Esophagus (tissue), 2 donors: ENCODE data around the gene GAL3ST3. TPM values are rescaled to one million over a fixed set of nuclear protein-coding genes. Genes with fewer than 3 reads are reported as not detected.

Experiments
- H3K27ac ChIP-seq, 2 donors: one replicate each; pipeline ENCODE4 v1.5.1; 2013; ENCODE audit warnings: low read depth in 2 of 2, mild to moderate bottlenecking in 2 of 2, inconsistent platforms in 1 of 2, low read length in 1 of 2, moderate library complexity in 1 of 2
- H3K27me3 ChIP-seq, 2 donors: one replicate each; pipeline ENCODE4 v1.6.1; 2013; ENCODE audit warnings: low read length in 2 of 2, control low read depth in 1 of 2, mild to moderate bottlenecking in 1 of 2; ENCODE audit not compliant: insufficient read depth in 2 of 2, control insufficient read depth in 1 of 2
- H3K36me3 ChIP-seq, 2 donors: one replicate each; pipeline ENCODE4 v1.6.1; 2013; ENCODE audit warnings: low read length in 1 of 2; ENCODE audit not compliant: control insufficient read depth in 2 of 2, insufficient read depth in 2 of 2
- H3K4me1 ChIP-seq, 2 donors: one replicate each; pipeline ENCODE4 v1.6.1; 2013; ENCODE audit warnings: low read length in 1 of 2; ENCODE audit not compliant: control insufficient read depth in 2 of 2, insufficient read depth in 2 of 2
- H3K4me3 ChIP-seq, 2 donors: one replicate each; pipeline ENCODE4 v1.5.1; 2013; ENCODE audit warnings: low read length in 2 of 2, mild to moderate bottlenecking in 2 of 2, low read depth in 1 of 2, moderate library complexity in 1 of 2
- H3K9me3 ChIP-seq, 2 donors: one replicate each; pipeline ENCODE4 v1.6.1; 2013; ENCODE audit warnings: mild to moderate bottlenecking in 2 of 2, low read depth in 1 of 2, low read length in 1 of 2, moderate library complexity in 1 of 2; ENCODE audit not compliant: control insufficient read depth in 2 of 2, insufficient read depth in 1 of 2
- WGBS, 2 donors: extraction: QIAGEN DNeasy Blood & Tissue Kit; methylation state at CpG; one replicate each; pipeline ENCODE4 v1.1.7; 2013; 5-methylcytosine and 5-hydroxymethylcytosine counted together
- polyA plus RNA-seq, 2 donors: library from polyadenylated mRNA; stranded (reverse); fragments of 200-250 nt; gene quantifications; one replicate each; pipeline ENCODE4 v1.2.3, GENCODE V29; 2013
- donor health status: healthy with polysubstance abuse.
- donor health status: Bipolar disorder and iron deficiency.

GAL3ST3 gene
- polyA plus RNA-seq, 2 donors: 0.01 TPM; not detected in 1

GRCh38 chr11:66047541-66048365, 1.2 kb downstream of the GAL3ST3 start:
- H3K27ac ChIP-seq: no peak overlapping the region
- no peaks in the 10 kb centered on the region for H3K27me3 ChIP-seq
- no peaks in the 10 kb centered on the region for H3K36me3 ChIP-seq
- no peak overlapping the region for H3K4me3 ChIP-seq
- no peaks in the 10 kb centered on the region for H3K9me3 ChIP-seq
- H3K4me1 ChIP-seq: peaks cover 0 to 9% of the 10 kb centered on the region in 2 donors
- WGBS, 2 donors: 76 to 79% methylated on average over 11 of the region's 11 CpGs

DNA sequence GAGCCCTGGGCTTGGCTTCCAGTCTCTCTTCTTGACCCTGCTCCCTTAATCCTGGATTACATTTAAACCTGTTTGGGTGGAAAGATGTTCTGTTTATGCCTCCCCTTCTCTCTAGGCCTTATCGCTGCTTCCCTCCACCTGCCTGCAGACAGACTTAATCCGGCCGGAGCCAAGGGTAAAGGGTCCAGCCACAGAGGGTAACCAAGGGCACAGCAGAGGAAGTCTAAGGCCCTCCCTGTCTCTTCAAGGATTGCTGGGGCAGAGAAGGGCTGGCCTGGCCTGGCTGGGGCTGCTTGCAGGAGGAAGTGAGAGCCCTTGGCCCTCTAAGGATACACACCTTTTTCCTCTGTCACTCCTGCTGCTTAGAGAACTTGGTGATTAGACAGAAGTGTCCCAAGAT, 2.1 kb downstream of the GAL3ST3 start:
- Histone ChIP-seq H3K27ac (no peak overlapping the region), H3K9me3 (no peaks in the 10 kb centered on the region), H3K27me3 (no peaks in the 10 kb centered on the region), H3K4me1 (peaks cover 0 to 9% of the 10 kb centered on the region in 2 donors), H3K36me3 (no peaks in the 10 kb centered on the region), H3K4me3 (no peak overlapping the region)
- 94% methylated on average over 3 of the region's 3 CpGs for WGBS, 2 donors

GRCh38 chr11:66045177-66045639, 3.8 kb downstream of the GAL3ST3 start:
- 14% methylated on average over 11 of the region's 11 CpGs for WGBS, 2 donors
- Histone ChIP-seq H3K36me3 (no peaks in the 10 kb centered on the region), H3K27ac (no peak overlapping the region), H3K27me3 (no peaks in the 10 kb centered on the region), H3K4me1 (peaks cover 0 to 3% of the 10 kb centered on the region in 2 donors), H3K4me3 (no peak overlapping the region), H3K9me3 (no peaks in the 10 kb centered on the region)

DNA sequence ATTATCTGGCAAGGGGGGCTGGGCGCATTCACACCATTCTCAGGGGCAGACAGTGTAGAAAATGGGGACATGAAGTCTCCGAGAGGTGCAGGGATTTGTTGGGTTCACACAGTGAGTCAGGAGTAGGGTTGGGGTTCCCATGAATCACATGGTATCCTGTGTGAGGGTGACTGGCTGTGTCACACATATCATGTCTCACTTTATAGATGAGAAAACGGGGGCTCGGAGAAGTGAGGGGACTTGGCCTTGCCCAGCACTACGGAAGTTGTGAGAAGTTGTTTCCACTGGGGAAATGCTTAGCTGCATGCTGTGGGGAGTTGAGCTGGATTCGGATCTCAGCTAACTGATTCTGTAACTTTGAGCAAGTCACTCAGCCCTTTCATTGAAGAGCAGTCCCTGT, 4.2 kb downstream of the GAL3ST3 start:
- Histone ChIP-seq H3K9me3 (no peaks in the 10 kb centered on the region), H3K4me1 (peaks cover 0 to 3% of the 10 kb centered on the region in 2 donors), H3K36me3 (no peaks in the 10 kb centered on the region), H3K4me3 (no peak overlapping the region), H3K27ac (no peak overlapping the region), H3K27me3 (no peaks in the 10 kb centered on the region)
- WGBS, 2 donors: 46 to 57% methylated on average over 6 of the region's 6 CpGs

DNA sequence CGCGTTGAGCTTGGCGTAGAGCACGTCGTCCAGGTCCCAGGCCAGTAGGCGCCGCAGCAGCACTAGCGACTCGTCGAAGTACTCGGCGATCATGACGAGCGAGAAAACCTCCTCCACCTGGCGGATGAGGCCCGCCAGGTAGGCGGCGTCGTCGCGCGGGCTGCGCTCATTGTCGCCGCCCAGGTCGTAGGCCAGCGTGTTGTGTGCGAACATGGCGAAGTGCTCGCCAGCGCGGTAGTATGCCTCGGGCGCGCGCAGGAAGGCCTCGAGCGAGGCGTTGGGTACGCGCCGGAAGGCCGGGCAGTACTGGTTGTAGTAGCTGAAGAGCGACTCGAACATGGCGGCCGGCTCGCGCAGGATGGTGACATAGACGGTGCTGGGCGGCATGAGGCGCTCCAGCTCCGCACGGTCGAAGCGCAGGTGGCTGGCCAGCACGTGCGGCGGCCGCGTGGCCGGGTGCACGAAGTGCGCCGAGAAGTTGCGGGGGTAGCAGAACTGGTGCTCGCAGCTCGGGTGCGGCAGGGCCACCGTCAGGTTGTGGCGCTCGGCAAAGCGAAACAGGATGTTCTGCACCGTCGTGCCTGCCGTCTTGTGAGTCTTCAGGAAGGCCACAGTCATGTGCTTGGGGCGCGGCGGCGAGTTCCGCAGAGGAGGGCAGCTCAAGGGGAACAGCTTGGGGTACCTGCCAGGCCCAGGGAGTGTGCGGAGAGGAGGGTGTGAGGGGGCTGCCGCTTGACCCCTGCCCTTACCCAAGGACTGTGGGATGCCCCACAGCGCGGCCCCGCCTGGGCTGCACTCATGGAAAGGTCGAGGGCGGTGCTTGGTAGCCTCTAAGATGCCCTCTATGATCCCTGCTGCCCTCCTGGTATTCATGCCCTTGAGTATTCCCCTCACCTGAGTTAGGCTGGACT, 5.7 kb downstream of the GAL3ST3 start:
- Histone ChIP-seq H3K27me3 (no peaks in the 10 kb centered on the region), H3K27ac (no peak overlapping the region), H3K9me3 (no peaks in the 10 kb centered on the region), H3K36me3 (no peaks in the 10 kb centered on the region), H3K4me3 (no peak overlapping the region), H3K4me1 (peaks cover 0 to 3% of the 10 kb centered on the region in 2 donors)
- 96 to 97% methylated on average over 86 to 88 of the region's 88 CpGs for WGBS, 2 donors

GRCh38 chr11:66042227-66042995, 6.5 kb downstream of the GAL3ST3 start:
- Histone ChIP-seq H3K9me3 (no peaks in the 10 kb centered on the region), H3K4me3 (no peak overlapping the region), H3K27me3 (no peaks in the 10 kb centered on the region), H3K4me1 (peaks cover 0 to 3% of the 10 kb centered on the region in 2 donors), H3K36me3 (no peaks in the 10 kb centered on the region), H3K27ac (no peak overlapping the region)
- WGBS, 2 donors: 95 to 96% methylated on average over 77 to 81 of the region's 81 CpGs

DNA sequence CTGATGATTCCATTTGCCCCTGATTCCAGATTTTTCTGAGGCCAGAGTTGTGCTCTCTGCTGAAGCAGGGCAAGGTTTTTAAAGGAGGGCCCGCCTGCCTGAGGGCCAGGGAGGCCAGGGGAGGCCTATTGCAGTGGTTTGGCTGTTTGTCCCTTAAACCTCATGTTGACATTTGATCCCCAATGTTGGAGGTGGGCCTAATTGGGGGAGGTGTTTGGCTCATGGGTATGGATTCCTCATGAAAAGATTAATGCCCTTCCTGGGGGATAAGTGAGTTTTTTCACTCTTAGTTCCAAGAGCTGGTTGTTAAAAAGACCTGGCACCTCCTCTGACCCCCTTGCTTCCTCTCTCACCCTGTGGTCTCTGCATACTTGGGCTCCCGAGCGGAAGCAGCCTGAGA, 9.2 kb downstream of the GAL3ST3 start:
- no peak overlapping the region for H3K4me3 ChIP-seq
- no peaks in the 10 kb centered on the region for H3K36me3 ChIP-seq
- no peaks in the 10 kb centered on the region for H3K4me1 ChIP-seq
- WGBS, 2 donors: 82 to 85% methylated on average over 3 of the region's 3 CpGs
- H3K27me3 ChIP-seq: no peaks in the 10 kb centered on the region
- H3K27ac ChIP-seq: no peak overlapping the region
- no peaks in the 10 kb centered on the region for H3K9me3 ChIP-seq

- no peaks in the 10 kb centered on the region for H3K9me3 ChIP-seq
- no peak overlapping the region for H3K27ac ChIP-seq
- no peaks in the 10 kb centered on the region for H3K4me1 ChIP-seq
- WGBS, 2 donors: 86 to 91% methylated on average over 3 of the region's 3 CpGs
- H3K27me3 ChIP-seq: no peaks in the 10 kb centered on the region
- H3K36me3 ChIP-seq: no peaks in the 10 kb centered on the region
- H3K4me3 ChIP-seq: no peak overlapping the region
Measured at GRCh38 chr11:66037327-66037726, 11.6 kb downstream of the GAL3ST3 start.

- no peak overlapping the region for H3K27ac ChIP-seq
- 80 to 81% methylated on average over 5 of the region's 5 CpGs for WGBS, 2 donors
- H3K9me3 ChIP-seq: no peaks in the 10 kb centered on the region
- H3K4me3 ChIP-seq: no peak overlapping the region
- H3K27me3 ChIP-seq: no peaks in the 10 kb centered on the region
- no peaks in the 10 kb centered on the region for H3K36me3 ChIP-seq
- H3K4me1 ChIP-seq: no peaks in the 10 kb centered on the region
Measured at GRCh38 chr11:66036334-66036710, 12.6 kb downstream of the GAL3ST3 start.
